Fibroblast of mammary gland (primary cell): ENCODE data around the gene DYRK1A.
A peak's percentile ranks its signal among the peaks of the same experiment; 100 is the strongest.

Source experiments
- DNase-seq: peaks from one replicate; pipeline ENCODE4 v3.0.0-alpha.2; 2010; ENCODE audit warnings: low read depth
- H3K4me3 ChIP-seq: 2 replicates; pipeline ENCODE4 v1.5.1; 2011; ENCODE audit warnings: low read depth, mild to moderate bottlenecking, low read length, moderate library complexity; ENCODE audit not compliant: control insufficient read depth
- TF ChIP-seq, protein P1 (sequence below): conservative IDR thresholded peaks from 2 replicates; pipeline ENCODE4 v1.5.1; 2011; ENCODE audit warnings: low read depth, low read length, inconsistent platforms; ENCODE audit not compliant: control insufficient read depth, insufficient read depth

DYRK1A gene

DNA sequence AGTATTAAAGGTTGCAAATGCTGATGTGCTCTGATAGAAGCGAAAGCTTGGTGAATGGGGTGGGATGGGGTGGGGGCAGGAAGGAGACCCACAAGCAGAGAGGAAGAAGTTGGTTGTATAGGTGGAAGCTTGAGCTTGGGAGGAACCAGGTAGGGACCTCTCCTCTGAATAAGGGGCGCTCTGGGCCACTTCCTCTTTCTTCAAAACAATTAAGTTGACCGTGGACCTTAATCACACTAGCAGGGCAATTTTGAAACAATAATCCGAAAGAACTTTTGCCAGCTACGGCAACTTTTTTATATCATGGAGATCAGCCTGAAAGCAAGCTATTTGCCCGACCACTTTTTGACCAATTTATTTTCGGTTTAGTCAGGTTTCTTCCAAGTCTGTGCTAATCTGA, 1.9 kb upstream of the DYRK1A start:
- TF ChIP-seq, protein P1, sequence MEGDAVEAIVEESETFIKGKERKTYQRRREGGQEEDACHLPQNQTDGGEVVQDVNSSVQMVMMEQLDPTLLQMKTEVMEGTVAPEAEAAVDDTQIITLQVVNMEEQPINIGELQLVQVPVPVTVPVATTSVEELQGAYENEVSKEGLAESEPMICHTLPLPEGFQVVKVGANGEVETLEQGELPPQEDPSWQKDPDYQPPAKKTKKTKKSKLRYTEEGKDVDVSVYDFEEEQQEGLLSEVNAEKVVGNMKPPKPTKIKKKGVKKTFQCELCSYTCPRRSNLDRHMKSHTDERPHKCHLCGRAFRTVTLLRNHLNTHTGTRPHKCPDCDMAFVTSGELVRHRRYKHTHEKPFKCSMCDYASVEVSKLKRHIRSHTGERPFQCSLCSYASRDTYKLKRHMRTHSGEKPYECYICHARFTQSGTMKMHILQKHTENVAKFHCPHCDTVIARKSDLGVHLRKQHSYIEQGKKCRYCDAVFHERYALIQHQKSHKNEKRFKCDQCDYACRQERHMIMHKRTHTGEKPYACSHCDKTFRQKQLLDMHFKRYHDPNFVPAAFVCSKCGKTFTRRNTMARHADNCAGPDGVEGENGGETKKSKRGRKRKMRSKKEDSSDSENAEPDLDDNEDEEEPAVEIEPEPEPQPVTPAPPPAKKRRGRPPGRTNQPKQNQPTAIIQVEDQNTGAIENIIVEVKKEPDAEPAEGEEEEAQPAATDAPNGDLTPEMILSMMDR: no peak
- no peak for DNase-seq
- H3K4me3 ChIP-seq: no peak overlapping the region

DNA sequence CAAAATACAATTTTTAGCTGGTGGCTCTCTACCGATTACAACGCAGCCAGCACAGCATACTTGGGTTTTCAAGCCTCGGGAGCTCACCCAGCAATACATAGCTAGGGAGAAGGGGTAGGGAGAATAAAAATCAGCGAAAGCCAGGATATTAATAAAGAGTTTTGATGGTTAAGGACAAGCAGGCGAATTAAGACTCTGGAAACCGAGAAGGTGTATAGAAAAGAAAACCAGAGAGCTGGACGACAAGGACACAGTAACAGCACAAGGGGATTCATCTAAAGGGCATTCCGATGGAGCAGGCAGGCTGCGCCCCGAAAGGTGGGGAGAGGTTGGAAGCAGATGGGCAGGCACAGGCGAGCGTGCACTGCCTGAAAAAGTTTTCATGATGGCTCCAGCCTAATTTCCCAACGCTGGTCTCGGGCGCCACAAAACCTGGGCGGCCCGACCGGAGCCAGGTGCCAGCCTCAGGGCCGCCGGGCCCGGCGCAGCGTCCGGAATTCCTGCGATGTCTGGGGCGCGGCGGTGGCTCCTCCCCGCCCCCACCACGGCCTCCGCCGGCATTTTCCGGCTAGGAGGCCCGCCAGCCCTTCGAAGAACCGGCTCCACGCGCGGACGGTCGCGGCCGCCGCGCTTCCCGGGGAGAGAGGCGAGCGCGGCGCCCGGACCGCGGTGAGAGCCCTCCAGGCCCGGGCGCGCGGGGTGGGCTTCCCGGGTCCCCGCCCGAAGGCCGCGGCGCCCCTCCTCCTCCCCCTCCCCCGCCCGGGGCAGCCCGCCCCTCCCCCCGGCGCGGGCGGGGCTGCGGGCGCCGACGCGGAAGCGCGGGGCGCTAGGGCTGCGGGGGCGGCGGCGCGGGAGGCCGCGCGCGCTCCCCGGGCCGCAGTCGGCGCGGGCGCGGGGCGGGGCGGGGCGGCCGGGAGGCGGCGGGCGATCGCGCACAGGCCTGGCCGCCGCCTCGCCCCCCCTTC, 774 bp upstream of the DYRK1A start:
- peak overlapping the region; percentile 66 for H3K4me3 ChIP-seq
- peak; percentile 41 for DNase-seq
- TF ChIP-seq, protein P1: no peak

DNA sequence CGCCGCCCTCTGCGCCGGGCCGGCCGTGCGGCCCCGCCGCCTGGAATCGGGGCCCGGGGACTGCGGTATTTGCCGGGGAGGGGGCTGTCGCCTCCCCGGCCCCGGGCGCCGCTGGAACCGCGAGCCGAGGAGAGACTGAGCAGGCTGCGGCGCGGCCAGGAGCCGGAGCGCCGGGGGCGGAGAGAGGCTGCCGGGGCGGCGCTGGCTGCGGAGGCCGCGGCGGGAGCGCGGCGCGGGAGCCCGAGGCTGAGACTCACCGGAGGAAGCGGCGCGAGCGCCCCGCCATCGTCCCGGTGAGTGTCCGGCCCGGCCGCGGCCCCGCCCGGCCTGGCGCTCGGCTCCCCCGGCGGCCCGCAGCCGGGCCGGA, 746 bp downstream of the DYRK1A start:
- no peak for DNase-seq
- peak overlapping the region; percentile 68 for H3K4me3 ChIP-seq
- TF ChIP-seq, protein P1: no peak

DNA sequence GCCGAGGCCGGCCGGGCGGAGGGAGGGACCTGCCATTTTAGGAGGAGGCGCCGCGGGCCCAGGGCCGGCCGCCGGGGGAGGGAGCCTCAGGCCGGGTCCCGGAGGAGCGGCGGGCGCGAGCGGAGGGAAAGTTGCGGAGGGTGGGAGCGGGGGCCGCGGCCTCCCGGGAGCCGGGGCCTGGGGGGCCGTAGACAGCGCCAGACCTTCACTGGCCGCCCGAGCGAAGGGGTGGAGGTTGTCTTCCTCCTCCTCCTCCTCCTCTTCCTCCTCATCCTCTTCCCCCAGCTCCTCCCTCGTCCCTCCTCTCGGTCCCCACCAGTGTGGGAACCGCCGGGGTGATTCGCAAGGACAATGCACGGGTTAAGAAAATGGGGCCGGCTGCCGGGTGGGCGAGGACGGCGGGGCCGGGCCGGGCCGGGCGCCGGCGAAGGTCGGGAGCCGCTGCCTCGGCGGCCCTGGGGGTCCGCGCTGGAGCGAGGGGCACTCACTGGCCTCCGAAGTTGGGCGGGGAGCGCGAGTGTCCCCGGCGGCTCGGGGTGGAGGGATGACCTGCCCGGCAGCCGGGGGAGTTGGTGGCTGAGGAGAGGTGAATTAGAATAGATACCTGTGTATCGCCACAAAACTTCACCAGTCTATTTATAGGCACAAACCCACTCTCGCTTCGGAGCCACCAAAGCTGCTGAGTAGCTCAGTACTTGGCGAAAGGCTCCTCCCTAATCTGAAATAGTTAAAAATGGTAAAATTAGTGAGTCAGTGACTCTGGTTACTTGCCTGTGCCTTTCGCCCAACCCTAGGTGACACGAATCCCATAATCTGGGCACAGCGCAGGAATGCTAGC, 1.3 kb downstream of the DYRK1A start:
- peak; percentile 42 for DNase-seq
- H3K4me3 ChIP-seq: peak overlapping the region; percentile 81
- TF ChIP-seq, protein P1: no peak

DNA sequence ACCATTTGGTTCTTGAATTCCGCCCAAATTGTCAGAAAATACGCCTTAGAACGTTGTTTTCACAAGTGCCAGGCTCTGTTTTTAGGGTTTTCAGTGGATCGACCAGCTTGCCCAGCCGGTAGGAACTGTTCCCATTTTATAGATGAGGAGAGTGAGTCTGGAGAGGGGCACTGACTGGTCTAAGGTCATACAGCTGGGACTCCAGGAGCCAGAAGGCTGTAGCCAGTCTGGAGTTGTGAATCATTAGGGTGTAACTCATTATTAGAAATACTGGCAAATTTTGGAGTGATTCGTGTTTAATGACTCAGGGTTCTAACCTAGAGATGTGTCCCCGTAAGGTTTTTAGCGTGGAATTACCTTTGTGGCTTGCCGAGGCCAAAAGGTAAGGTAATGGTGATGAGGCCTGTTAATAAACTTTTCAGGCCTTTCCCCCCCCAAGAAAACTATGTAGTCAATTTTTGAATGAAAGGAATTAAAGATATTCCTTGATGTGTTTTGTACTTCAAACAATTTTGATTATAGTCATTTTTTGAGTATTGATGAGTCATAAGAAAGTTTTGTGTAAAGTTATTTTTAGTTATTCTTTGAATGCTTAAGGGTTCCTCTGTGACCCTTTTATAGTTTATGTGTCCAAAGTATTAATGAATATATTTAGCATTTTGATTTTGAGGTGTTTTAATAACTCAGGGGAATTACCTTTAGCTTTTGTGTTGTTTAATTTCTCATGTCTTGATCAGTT, 2.1 kb downstream of the DYRK1A start:
- peak; percentile 79 for DNase-seq

More for the DNA sequence above, 2.1 kb downstream of the DYRK1A start:
- TF ChIP-seq, protein P1: no peak
- peak overlapping the region; percentile 81 for H3K4me3 ChIP-seq
